Keratinocyte (primary cell): Measurements from ENCODE around the gene ATF7. TPM values are rescaled to one million over a fixed set of nuclear protein-coding genes. Genes with fewer than 3 reads are reported as not detected.

ENCODE experiments used
- DNase-seq: peaks from one replicate; pipeline ENCODE4 v3.0.0-alpha.2; 2011; ENCODE audit warnings: low read depth, missing footprints, low spot score
- FAIRE-seq: peaks from 2 replicates; lab custom pipeline; 2011; peaks lifted over from hg19 to GRCh38; lab: Jason Lieb, UNC
- H2AFZ ChIP-seq: 2 replicates; pipeline ENCODE4 v1.6.0; 2012; ENCODE audit warnings: low read length, control low read depth, inconsistent platforms; ENCODE audit not compliant: control insufficient read depth
- H3K27ac ChIP-seq: 2 replicates; pipeline ENCODE4 v1.5.1; 2011; ENCODE audit warnings: low read length; ENCODE audit not compliant: control insufficient read depth, insufficient read depth
- H3K27me3 ChIP-seq: 3 replicates; pipeline ENCODE4 v1.6.0; 2011; ENCODE audit warnings: low read length; ENCODE audit not compliant: control insufficient read depth, insufficient read depth; ENCODE audit errors: extremely low read depth
- H3K36me3 ChIP-seq, 2 experiments: 2 replicates in 1 of 2; 3 replicates in 1 of 2; pipeline ENCODE4 v1.5.1; 2011; ENCODE audit warnings: low read length in 2 of 2, mild to moderate bottlenecking in 1 of 2; ENCODE audit not compliant: control insufficient read depth in 2 of 2, insufficient read depth in 2 of 2; ENCODE audit errors: extremely low read depth in 1 of 2
- H3K4me1 ChIP-seq: 3 replicates; pipeline ENCODE4 v1.5.1; 2011; ENCODE audit warnings: low read length; ENCODE audit not compliant: control insufficient read depth, insufficient read depth; ENCODE audit errors: extremely low read depth
- H3K4me2 ChIP-seq: 3 replicates; pipeline ENCODE4 v1.6.0; 2011; ENCODE audit warnings: low read depth, low read length; ENCODE audit not compliant: control insufficient read depth, insufficient read depth; ENCODE audit errors: extremely low read depth
- H3K4me3 ChIP-seq, 3 experiments: fragments of 200-600 bp in 1 of 3; sonication (generic) in 1 of 3; 2 replicates in 2 of 3; 3 replicates in 1 of 3; pipeline ENCODE4 v1.5.1; 2011 to 2016; ENCODE audit warnings: low read length in 3 of 3, mild to moderate bottlenecking in 3 of 3, control low read depth in 2 of 3, inconsistent platforms in 1 of 3, low read depth in 1 of 3, mixed read lengths in 1 of 3, mixed run types in 1 of 3, moderate library complexity in 1 of 3; ENCODE audit not compliant: control insufficient read depth in 2 of 3, insufficient read depth in 2 of 3; ENCODE audit errors: extremely low read depth in 1 of 3
- H3K79me2 ChIP-seq: 2 replicates; pipeline ENCODE4 v1.6.0; 2012; ENCODE audit warnings: low read length; ENCODE audit not compliant: control insufficient read depth, insufficient read depth
- H3K9ac ChIP-seq: 3 replicates; pipeline ENCODE4 v1.6.0; 2011; ENCODE audit warnings: low read length; ENCODE audit not compliant: control insufficient read depth, insufficient read depth; ENCODE audit errors: extremely low read depth
- H3K9me1 ChIP-seq: 3 replicates; pipeline ENCODE4 v1.6.0; 2011; ENCODE audit warnings: low read length; ENCODE audit not compliant: control insufficient read depth, insufficient read depth; ENCODE audit errors: extremely low read depth
- H3K9me3 ChIP-seq: 2 replicates; pipeline ENCODE4 v1.5.1; 2012; ENCODE audit warnings: low read depth, low read length; ENCODE audit not compliant: control insufficient read depth
- H4K20me1 ChIP-seq: 3 replicates; pipeline ENCODE4 v1.6.0; 2011; ENCODE audit warnings: low read length; ENCODE audit not compliant: control insufficient read depth, insufficient read depth; ENCODE audit errors: extremely low read depth
- CTCF ChIP-seq, 3 experiments: IDR thresholded peaks in 1 of 3; conservative IDR thresholded peaks in 1 of 3; optimal IDR thresholded peaks in 1 of 3; 2 replicates in 2 of 3; 3 replicates in 1 of 3; pipeline versions ENCODE3 to v1.5.1; 2011; ENCODE audit warnings: low read length in 3 of 3, mild to moderate bottlenecking in 3 of 3, moderate library complexity in 2 of 3, control low read depth in 1 of 3, inconsistent platforms in 1 of 3; ENCODE audit not compliant: insufficient read depth in 2 of 3; ENCODE audit errors: extremely low read depth in 1 of 3
- EZH2 ChIP-seq: IDR thresholded peaks from one replicate; pipeline ENCODE4 v1.6.1; 2012; ENCODE audit warnings: inconsistent platforms, mild to moderate bottlenecking, low read length, moderate library complexity
- dilution Hi-C: fragments of 300-500 bp; cut with MboI; formaldehyde crosslinking; loops from one replicate; pipeline ENCODE4 v1.7.0; 2020; ENCODE audit warnings: low sequenced_read_pairs; ENCODE audit not compliant: extremely low pct_ligation_motif_present
- polyA plus RNA-seq, 5 experiments: library from polyadenylated mRNA; depleted of rRNA in 3 of 5; stranded (reverse) in 3 of 5; stranded (forward) in 1 of 5; unstranded in 1 of 5; fragments of >200 nt; gene quantifications; 1 replicate in 1 of 5; 2 replicates in 3 of 5; 3 replicates in 1 of 5; pipeline versions ENCODE4 v1.2.1 to v1.2.3, GENCODE V29; 2011 to 2012; ENCODE audit warnings: missing spikeins in 2 of 5, low read depth in 1 of 5, low replicate concordance in 1 of 5

The ATF7 gene
- polyA plus RNA-seq, 1 donor (not counting 4 experiments of a cell fraction or from before 2014, with no cell fraction given): 16.3 TPM

- Histone ChIP-seq H3K9me3 (no peaks in the 10 kb centered on the region), H2AFZ (no peak overlapping the region), H3K4me1 (no peaks in the 10 kb centered on the region), H4K20me1 (no peaks in the 10 kb centered on the region), H3K4me3 (no peak overlapping the region), H3K27ac (no peak overlapping the region), H3K36me3 (no peaks in the 10 kb centered on the region), H3K9me1 (no peaks in the 10 kb centered on the region), H3K9ac (no peak overlapping the region), H3K4me2 (no peak overlapping the region), H3K79me2 (no peaks in the 10 kb centered on the region), H3K27me3 (no peaks in the 10 kb centered on the region)
- dilution Hi-C loops: no loop called here
- TF ChIP-seq EZH2: no peak
- FAIRE-seq: no peak
- no peak for DNase-seq
Observed at GRCh38 chr12:53589423-53589822, 36.8 kb downstream of the ATF7 start.

- Histone ChIP-seq H4K20me1 (no peaks in the 10 kb centered on the region), H3K27me3 (no peaks in the 10 kb centered on the region), H3K4me1 (no peaks in the 10 kb centered on the region), H3K9ac (no peak overlapping the region), H3K36me3 (no peaks in the 10 kb centered on the region), H3K4me3 (no peak overlapping the region), H2AFZ (no peak overlapping the region), H3K79me2 (no peaks in the 10 kb centered on the region), H3K4me2 (no peak overlapping the region), H3K9me1 (no peaks in the 10 kb centered on the region), H3K27ac (no peak overlapping the region), H3K9me3 (no peaks in the 10 kb centered on the region)
- dilution Hi-C loops: no loop called here
- FAIRE-seq (no peak), DNase-seq (no peak)
- TF ChIP-seq CTCF (optimal IDR thresholded peaks at IDR 0.05 in 1 of 3, IDR thresholded peaks at IDR 0.05 in 1 of 3, conservative IDR thresholded peaks at IDR 0.05 in 1 of 3; ENCODE audit: extremely low read depth in 1 of 3, insufficient read depth in 2 of 3, low read length in 3 of 3): no peak
- no peak for TF ChIP-seq EZH2
Observed at GRCh38 chr12:53588123-53588522, 38.1 kb downstream of the ATF7 start.

- no peaks in the 10 kb centered on the region for H3K36me3 ChIP-seq
- H3K4me1 ChIP-seq: no peaks in the 10 kb centered on the region
- H3K4me2 ChIP-seq: no peak overlapping the region
- no peaks in the 10 kb centered on the region for H4K20me1 ChIP-seq
- TF ChIP-seq EZH2 (no peak), CTCF (optimal IDR thresholded peaks at IDR 0.05 in 1 of 3, IDR thresholded peaks at IDR 0.05 in 1 of 3, conservative IDR thresholded peaks at IDR 0.05 in 1 of 3; ENCODE audit: extremely low read depth in 1 of 3, insufficient read depth in 2 of 3, low read length in 3 of 3) (no peak)
- DNase-seq (no peak), FAIRE-seq (no peak)
- H3K27ac ChIP-seq: no peak overlapping the region
- H3K4me3 ChIP-seq: no peak overlapping the region
- no peaks in the 10 kb centered on the region for H3K27me3 ChIP-seq
- no peaks in the 10 kb centered on the region for H3K9me3 ChIP-seq
- H2AFZ ChIP-seq: no peak overlapping the region
- H3K9me1 ChIP-seq: no peaks in the 10 kb centered on the region
- dilution Hi-C loops: no loop called here
- no peak overlapping the region for H3K9ac ChIP-seq
- H3K79me2 ChIP-seq: no peaks in the 10 kb centered on the region
Observed at GRCh38 chr12:53586745-53587144, 39.4 kb downstream of the ATF7 start.
